Erythroblast (primary cell): ENCODE data around the gene CNRIP1.
"Not testable (repeated sequence)": the region's sequence is repeated elsewhere in the genome, so short reads cannot be mapped to it uniquely, and the experiment has no call there.

ENCODE experiments used
- DNase-seq, 2 experiments: peaks; one replicate each; lab custom pipeline; 2025; lab: John Stamatoyannopoulos, UW
- GATA1 ChIP-seq: IDR thresholded peaks from 2 replicates; pipeline ENCODE4 v1.6.1; 2011; ENCODE audit warnings: low read depth, mild to moderate bottlenecking, control low read depth, low read length, moderate library complexity
- POLR2A ChIP-seq: IDR thresholded peaks from 2 replicates; pipeline ENCODE4 v1.6.1; 2011; ENCODE audit warnings: mild to moderate bottlenecking, low read length

CNRIP1 gene

DNA sequence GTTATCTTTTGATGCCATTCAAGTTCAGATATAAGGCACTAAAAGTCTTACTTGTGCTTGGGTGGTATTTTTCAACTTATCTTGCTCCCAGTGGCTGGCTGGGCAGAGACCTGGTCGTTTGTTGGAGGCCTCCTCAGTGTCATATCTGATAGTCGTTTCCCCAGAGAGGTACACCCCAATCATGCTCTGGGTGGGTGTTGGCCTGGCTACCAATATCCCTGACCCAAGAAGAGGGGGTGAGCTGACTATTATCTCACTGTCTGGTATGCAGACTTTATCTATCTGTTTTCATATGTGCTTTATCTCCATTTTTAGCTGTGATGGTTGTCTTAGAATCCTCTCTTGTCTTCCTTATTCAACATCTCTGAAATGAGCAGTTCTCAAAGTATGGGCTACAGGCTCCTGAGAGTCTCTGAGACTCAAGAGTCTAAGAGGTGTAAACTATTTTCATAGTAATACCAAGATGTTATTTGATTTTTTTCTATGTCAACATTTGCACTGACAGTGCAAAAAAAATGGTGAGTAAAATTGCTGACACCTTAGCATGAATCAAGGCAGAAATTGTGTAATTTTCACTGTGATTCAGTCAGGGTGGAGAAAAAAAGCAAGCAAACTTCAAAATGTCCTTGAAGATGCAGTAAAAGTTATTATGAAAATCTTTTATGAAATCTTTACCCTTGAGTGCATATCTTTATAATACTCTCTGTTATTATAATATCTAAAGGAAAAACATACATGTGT is 33.1 kb upstream of the CNRIP1 start:
- peak; percentile 86 to 98 for DNase-seq
- TF ChIP-seq POLR2A, result peak; percentile 58
- peak; percentile 14 for TF ChIP-seq GATA1

DNA sequence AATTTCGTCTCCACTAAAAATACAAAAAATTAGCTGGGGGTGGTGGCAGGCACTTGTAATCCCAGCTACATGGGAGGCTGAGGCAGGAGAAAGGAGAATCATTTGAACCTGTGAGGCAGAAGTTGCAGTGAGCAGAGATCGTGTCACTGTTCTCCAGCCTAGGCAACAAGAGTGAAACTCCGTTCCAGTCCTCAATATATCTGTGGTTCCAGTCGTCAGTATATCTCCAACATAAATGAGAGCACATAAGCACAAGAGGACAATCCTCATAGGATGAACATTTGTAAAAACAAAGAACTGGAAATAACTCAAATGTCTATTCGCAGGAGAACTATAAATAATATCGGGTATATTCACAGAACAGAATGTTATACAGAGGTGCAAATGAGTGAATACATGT is 32.2 kb upstream of the CNRIP1 start:
- DNase-seq, result peak; percentile 67 to 71
- no peak for TF ChIP-seq GATA1
- TF ChIP-seq POLR2A, result no peak

DNA sequence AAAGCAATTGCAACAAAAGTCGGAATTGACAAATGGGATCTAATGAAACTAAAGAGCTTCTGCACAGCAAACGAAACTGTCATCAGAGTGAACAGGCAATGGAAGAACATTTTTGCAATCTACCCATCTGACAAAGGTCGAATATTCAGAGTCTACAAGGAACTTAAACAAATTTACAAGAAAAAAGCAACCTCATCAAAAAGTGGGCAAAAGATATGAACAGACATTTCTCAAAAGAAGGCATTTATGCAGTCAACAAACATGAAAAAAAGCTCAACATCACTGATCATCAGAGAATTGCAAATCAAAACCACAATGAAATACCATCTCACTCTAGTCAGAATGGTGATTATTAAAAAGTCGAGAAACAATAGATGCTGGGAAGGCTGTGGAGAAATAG is 29.3 kb upstream of the CNRIP1 start:
- not testable (repeated sequence) for DNase-seq

DNA sequence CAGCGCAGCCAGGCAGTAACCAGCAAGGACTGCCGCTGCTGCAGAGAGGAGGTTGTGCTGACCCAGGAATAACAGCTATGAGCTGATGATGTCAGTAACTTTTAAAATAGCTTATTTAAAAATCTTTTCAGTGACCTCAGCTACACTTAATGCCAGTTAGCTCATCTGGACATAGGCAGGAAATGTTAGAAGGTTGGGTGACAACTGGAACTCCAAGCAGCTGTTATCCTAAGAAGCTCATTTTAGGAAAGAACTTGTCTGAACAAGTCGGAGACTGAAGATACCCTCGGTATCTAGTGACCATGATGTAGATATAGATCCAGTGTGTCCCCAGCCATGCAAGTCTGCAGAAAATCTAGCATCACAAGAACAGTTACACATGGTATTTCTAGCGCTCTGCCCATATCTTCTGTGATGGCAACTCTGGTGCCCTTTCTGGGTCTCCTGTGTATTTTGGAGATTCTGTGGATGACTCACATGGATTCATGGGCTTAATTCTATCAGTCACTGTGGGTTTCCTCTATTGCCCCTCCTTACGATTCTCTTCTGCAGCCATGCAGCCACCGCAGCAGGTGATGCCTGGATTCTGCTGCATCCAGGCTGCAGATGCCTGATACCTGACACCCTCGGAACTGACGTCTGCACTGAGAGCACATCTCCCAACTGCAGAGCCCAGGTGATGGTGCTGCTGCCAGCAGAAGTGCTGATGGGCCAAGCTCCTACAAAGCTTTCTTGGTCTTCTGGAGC is 25.6 kb upstream of the CNRIP1 start:
- TF ChIP-seq GATA1 (no peak), POLR2A (no peak)
- no peak for DNase-seq

DNA sequence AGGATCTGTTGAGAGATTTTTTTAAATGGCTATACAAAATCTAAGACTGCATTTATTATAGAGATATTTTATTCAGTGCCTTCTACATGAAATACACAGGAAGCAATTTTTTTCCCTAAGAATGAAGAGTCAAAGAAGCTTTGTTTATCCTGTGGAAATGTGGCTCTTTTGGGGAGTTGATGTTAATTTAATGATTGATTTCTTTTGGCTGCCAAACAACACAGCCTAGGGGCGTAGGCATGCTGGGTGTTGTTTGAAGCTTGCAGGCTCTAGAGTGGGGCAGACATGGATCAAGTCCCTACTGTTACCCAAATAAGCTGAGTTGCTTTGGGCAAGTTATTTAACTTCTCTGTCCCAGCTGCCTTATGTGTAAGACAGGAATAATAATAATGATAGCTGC is 24.3 kb upstream of the CNRIP1 start:
- no peak for DNase-seq
- TF ChIP-seq POLR2A, result no peak
- TF ChIP-seq GATA1, result no peak

DNA sequence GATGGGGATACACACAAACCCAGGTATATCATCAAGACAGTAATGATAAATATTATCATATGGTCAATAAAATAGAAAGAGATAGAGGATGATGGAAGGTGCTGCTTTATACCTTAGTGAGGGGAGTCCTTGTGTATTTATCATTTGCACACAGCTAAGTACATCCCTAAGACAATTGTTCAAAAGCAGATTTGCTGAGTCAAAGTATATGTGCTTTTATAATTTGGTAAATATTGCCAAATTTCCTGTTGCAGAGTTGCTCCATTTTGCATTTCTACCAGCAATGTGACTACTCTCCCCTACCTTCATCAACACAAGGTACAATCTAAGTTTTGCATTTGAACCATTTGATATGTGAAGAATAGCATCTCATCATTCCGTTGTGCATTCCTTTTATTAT is 22.7 kb upstream of the CNRIP1 start:
- no peak for TF ChIP-seq POLR2A
- TF ChIP-seq GATA1, result no peak
- DNase-seq, result no peak

DNA sequence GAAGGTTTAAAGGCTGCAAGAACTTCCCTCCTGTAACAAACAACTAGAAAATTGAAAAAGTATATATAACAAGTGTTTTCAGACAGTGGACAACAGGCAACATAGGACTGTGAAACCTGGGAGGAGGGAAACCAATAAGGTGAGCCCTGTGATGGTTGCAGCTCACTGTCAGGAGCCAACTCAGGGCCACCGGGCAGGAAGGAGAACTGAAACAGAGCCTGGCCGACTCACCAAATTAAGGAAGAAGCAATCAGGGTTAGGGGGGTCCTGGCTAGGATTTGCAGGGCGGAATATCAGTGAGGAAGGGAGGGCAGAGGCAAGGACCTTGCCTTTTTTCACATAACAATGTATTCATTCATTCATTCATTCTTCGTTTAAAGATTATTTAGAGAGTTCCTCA is 21.8 kb upstream of the CNRIP1 start:
- DNase-seq, result no peak
- TF ChIP-seq GATA1, result no peak
- no peak for TF ChIP-seq POLR2A

DNA sequence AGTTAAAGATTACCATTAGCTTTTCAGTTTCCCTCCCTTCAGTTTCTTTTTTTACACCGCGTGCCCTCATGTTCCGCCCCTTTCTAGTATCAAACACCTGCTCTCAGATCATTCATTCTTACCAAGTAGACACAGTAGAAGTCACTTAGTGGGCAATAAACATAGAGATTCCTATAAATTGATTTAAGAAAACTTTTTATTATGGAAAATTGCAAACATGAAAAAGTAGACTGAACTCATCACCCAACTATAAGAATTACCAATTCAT is 21.2 kb upstream of the CNRIP1 start:
- TF ChIP-seq GATA1 (no peak), POLR2A (no peak)
- no peak for DNase-seq

DNA sequence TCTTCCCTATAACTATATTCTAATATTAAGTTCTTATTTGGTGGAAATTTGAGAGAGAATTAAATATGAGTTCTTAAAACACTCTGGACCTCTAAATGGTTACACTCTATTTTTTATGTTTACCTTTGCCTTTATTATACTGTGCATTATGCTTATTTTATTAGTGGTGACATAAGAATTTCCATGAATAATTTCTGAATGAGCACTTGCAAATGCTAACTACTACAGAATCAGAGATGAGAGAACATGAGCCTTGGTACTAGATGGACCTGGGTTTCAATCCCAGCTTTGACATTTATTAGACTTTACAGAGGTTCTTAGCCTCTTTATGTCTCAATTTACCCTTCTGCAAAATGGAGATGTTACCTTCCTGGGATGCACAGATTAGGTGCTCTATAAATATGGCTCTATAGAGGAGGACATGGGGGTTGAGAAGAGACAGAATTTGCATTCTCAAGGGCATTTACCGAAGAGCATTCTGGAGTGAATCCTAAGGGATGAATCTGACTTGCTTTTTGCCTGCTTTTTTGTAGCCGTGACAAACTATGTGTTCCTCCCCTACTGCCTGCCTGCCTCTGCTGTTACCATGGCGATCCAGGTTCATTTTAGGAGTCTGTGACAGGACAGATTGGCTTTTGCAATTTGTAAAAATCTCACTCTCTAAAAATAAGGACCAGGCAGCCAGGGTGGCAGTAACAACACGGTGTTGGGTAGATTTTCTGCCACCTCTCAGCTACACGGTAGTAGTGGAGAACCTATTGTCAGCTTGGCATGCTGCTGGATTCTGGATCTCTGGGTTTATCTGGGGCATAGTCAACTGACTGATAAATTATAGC is 20.7 kb upstream of the CNRIP1 start:
- DNase-seq, result peak in 1 of 2 experiments; percentile 33
- no peak for TF ChIP-seq GATA1
- TF ChIP-seq POLR2A, result no peak

DNA sequence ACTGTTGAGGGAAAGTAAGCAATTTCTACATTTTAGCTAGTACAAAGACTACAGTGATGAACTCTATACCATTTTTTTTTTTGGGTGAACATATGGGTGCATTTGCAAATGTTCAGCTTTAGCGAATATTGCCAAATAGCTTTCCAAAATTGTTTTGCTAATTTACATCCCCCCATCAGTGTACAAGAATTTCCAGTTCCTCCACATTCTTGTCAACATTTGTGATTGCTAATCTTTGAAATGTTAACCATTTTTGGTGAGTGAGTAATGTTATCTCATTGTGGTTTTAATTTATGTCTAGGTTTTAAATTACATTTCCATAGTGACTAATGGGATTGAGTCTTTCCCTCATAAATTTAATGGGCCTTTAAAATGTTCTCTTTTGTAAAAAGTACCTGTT is 16.4 kb upstream of the CNRIP1 start:
- no peak for DNase-seq
- TF ChIP-seq GATA1 (no peak), POLR2A (no peak)

DNA sequence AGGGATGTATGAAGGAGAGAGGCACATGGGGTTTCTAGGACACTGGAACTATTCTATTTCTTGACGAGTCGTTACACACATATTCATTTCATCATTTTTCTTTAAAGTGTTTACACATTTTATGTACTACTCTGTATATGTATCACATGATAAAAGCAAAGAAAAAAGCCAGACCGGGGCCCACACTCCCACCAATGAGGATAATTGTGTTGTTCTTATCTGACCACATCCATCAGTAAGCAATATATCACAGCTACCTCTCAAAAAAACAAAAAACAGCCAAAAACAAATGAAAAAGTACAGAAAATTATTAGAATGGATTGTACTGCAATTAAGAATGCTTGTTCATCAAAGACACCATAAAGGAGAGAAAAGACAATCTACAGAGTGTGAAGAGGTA is 14.2 kb upstream of the CNRIP1 start:
- no peak for DNase-seq
- TF ChIP-seq POLR2A (no peak), GATA1 (no peak)

DNA sequence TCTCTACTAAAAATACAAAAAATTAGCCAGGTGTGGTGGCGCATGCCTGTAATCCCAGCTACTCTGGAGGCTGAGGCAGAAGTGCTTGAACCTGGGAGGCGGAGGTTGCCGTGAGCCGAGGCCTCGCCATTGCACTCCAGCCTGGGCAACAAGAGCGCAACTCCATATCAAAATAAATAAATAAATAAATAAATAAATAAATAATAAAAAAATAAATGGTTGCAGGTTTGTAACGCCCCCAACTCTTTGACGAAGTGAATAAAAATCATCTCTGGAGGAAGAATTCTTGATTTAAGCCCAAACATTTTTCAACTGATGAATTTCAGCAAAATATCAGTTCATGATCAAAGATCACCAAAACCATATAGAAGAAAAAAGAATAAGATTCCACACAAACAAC is 13.3 kb upstream of the CNRIP1 start:
- DNase-seq, result no peak
- TF ChIP-seq POLR2A (no peak), GATA1 (no peak)

DNA sequence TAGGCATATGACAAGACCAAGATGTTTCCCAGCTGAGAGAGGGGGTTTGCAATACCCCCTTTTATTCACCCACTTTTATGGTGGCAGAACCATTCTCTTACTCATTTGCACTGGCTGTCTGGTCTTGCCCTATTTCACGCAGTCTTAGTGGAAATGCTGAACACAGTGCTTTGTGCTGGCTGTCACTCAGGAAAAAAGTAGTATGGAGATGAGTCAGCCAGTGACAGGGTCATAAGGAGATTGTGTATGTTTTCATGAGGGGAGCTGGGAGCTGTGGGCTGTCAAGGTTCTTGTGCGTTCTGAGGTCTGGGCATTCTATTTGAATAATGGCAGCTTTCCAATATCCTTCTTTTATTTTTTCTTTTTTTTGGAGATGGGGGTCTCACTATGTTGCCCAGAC is 10.9 kb upstream of the CNRIP1 start:
- TF ChIP-seq GATA1, result no peak
- TF ChIP-seq POLR2A, result no peak
- peak in 1 of 2 experiments; percentile 52 for DNase-seq

DNA sequence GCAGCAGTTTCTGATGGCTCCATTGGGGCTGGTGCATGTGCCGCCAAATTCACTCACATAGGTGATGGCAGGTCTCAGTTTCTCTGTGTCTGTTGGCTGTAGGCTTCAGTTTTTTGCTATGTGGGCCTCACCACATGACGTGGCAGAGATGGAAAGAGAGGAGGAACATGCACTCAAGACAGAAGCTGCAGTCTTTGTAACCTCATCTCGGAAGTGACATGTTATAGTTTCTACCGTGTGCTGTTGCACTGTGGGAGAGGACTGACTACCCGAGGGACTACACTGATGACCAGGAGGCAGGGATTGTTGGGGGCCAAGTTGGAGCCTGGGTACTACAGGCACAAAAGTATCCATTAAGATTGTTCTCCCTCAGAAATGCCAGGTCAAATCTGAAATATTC is 9.2 kb upstream of the CNRIP1 start:
- TF ChIP-seq POLR2A (no peak), GATA1 (no peak)
- no peak for DNase-seq

DNA sequence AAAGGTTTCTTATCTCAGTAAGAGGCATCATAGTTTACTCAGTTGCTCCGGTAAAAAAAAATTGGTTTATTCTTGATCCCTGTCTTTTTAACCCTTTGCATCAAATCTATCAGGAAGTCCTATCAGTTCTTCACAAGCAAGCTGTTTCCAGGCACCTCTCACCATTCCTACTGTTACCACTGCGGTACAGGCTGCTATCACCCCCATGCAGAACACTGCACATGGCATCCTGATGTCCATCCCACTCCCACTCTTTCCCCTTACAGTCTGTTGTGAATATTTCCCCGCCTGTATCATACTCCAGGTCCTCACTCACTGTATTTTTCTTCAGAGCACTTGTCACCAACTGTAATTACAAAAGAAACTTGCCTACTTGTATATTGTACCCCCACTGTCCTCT is 5.3 kb upstream of the CNRIP1 start:
- TF ChIP-seq POLR2A (no peak), GATA1 (no peak)
- DNase-seq, result no peak
